Immature natural killer cell (primary cell): Measurements from ENCODE around the gene PTDSS2. TPM values are rescaled to one million over a fixed set of nuclear protein-coding genes. Genes with fewer than 3 reads are reported as not detected.
"Not testable (repeated sequence)": the region's sequence is repeated elsewhere in the genome, so short reads cannot be mapped to it uniquely, and the experiment has no call there.

ENCODE experiments used
- DNase-seq, 3 donors: peaks; one replicate each; pipeline ENCODE4 v3.0.0; 2022; ENCODE audit warnings: mixed read lengths in 1 of 3
- H3K27ac Mint-ChIP-seq, 6 donors: one replicate each; pipeline ENCODE4 v1.8.0; 2020; ENCODE audit warnings: mixed read lengths in 6 of 6, mild to moderate bottlenecking in 5 of 6, inconsistent platforms in 4 of 6, moderate library complexity in 3 of 6
- H3K27me3 Mint-ChIP-seq, 3 donors: one replicate each; pipeline ENCODE4 v1.8.0; 2020 to 2021; ENCODE audit warnings: low read depth in 3 of 3, mild to moderate bottlenecking in 3 of 3, mixed read lengths in 3 of 3, moderate library complexity in 3 of 3, inconsistent platforms in 1 of 3
- H3K36me3 Mint-ChIP-seq, 3 donors: one replicate each; pipeline ENCODE4 v1.8.0; 2020; ENCODE audit warnings: mixed read lengths in 3 of 3, inconsistent platforms in 2 of 3, mild to moderate bottlenecking in 2 of 3
- H3K4me1 Mint-ChIP-seq, 2 donors: one replicate each; pipeline ENCODE4 v1.8.0; 2020; ENCODE audit warnings: inconsistent platforms in 2 of 2, mild to moderate bottlenecking in 2 of 2, mixed read lengths in 2 of 2, moderate library complexity in 1 of 2
- H3K4me3 Mint-ChIP-seq, 5 donors: one replicate each; pipeline ENCODE4 v1.8.0; 2020; ENCODE audit warnings: mild to moderate bottlenecking in 5 of 5, mixed read lengths in 5 of 5, inconsistent platforms in 3 of 5, moderate library complexity in 3 of 5
- H3K9me3 Mint-ChIP-seq, 6 donors: one replicate each; pipeline ENCODE4 v1.8.0; 2020; ENCODE audit warnings: mild to moderate bottlenecking in 6 of 6, mixed read lengths in 6 of 6, inconsistent platforms in 4 of 6, moderate library complexity in 3 of 6
- polyA plus RNA-seq, 3 donors: library from polyadenylated mRNA; unstranded; fragments of 300-500 nt; fragmentation: Illumina TruSeq; gene quantifications; one replicate each; pipeline ENCODE4 v1.2.3, GENCODE V29; 2021

The PTDSS2 gene
- polyA plus RNA-seq, 3 donors from 2014 or later, result 11.5 to 17.3 (median 16.1) TPM

DNA sequence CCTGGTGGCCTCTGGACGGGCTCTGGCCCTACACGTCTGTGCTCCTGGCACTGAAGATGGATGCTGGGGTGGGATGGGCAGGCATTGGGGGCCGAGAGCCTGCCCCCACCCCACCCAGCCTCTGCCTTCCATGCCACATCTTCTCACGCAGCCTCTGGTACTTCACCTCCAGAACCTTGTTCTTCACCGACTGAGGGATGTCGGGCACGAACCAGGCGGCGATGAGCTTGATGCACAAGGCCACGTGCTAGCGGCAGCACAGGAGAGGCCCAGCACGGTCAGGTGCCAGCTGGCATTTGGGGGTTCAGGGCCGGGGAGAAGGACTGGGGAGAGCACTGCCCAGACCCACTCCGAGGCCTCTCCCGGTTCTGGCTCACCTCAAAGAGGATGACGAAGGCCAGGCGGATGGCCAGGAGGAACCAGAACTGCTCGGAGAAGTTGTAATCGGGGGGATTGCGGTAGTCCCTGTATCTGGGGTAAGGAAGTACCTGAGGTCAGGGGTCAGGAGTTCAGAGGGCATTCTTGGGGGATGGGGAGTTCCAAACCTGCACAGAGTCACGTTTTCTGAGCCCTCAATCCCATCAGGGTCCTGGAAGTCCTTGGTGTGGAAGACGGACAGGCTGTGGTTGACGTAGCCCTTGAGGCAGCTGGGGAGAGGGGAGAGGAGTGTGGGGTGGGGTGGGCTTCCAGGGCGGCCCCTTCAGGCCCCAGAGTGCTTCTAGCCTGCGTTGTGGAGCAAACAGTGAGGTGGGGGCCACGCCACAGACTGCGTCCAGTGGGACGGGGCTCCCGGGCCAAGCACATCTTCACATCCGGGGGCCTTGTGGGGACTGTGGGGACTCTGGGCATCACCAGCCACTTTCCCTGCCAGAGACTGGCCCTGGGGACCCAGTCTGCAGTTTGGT is 31.5 kb upstream of the PTDSS2 start:
- peaks cover 4 to 11% (median 8%) of the 10 kb centered on the region in 3 donors for H3K27me3 Mint-ChIP-seq

DNA sequence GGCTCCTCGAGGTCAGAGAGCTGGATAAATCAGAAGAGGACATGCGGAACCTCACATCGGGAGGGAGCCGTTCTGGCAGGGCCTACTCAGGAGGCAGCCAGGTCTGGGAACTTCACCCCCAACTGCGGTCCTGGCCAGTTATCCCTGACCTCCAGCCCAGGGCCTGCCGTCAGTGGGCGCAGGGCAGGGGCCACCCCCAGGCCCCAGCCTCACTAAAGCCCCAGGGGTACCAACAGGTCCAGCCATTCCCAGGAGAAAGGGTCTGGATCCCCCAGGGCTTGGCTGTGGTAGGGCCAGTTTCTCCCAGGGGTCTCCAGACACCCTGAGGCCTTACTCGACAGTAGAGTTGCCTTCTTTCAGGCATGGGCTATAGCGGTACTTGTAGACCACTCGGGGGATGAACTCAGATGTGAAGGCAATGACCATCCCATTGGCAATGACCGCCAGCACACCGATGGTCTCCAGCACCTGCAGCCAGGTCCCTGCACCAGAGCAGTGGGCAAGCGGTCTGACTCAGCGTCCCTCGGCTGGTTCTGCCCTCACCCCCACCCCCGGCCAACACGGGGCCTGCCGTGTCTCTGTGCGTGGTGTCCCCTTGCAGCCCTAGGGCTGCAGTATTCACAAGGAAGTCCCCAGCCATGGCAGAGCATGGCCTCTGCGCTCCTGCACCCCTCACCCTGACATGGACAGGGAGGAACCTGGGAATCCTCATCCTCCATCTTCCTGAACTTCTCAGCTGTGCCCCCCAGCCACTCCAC is 30.7 kb upstream of the PTDSS2 start:
- Mint-ChIP-seq H3K9me3 (peaks cover 0 to under 1% (median 0%) of the 10 kb centered on the region in 6 donors), H3K27ac (no peak overlapping the region), H3K4me1 (peaks cover 24 to 25% of the 10 kb centered on the region in 2 donors), H3K27me3 (peaks cover 4 to 9% (median 8%) of the 10 kb centered on the region in 3 donors), H3K4me3 (no peak overlapping the region), H3K36me3 (peaks cover 0 to 7% (median 5%) of the 10 kb centered on the region in 3 donors)
- no peak for DNase-seq

More for the DNA sequence above, 31.5 kb upstream of the PTDSS2 start:
- H3K4me1 Mint-ChIP-seq, result peaks cover 27% of the 10 kb centered on the region in 2 donors
- H3K9me3 Mint-ChIP-seq, result no peaks in the 10 kb centered on the region
- H3K27ac Mint-ChIP-seq, result no peak overlapping the region
- no peak for DNase-seq
- peaks cover 0 to 5% (median 5%) of the 10 kb centered on the region in 3 donors for H3K36me3 Mint-ChIP-seq
- H3K4me3 Mint-ChIP-seq, result peak overlapping the region in 4 of 5 donors; percentile 19 to 70 (median 44)

DNA sequence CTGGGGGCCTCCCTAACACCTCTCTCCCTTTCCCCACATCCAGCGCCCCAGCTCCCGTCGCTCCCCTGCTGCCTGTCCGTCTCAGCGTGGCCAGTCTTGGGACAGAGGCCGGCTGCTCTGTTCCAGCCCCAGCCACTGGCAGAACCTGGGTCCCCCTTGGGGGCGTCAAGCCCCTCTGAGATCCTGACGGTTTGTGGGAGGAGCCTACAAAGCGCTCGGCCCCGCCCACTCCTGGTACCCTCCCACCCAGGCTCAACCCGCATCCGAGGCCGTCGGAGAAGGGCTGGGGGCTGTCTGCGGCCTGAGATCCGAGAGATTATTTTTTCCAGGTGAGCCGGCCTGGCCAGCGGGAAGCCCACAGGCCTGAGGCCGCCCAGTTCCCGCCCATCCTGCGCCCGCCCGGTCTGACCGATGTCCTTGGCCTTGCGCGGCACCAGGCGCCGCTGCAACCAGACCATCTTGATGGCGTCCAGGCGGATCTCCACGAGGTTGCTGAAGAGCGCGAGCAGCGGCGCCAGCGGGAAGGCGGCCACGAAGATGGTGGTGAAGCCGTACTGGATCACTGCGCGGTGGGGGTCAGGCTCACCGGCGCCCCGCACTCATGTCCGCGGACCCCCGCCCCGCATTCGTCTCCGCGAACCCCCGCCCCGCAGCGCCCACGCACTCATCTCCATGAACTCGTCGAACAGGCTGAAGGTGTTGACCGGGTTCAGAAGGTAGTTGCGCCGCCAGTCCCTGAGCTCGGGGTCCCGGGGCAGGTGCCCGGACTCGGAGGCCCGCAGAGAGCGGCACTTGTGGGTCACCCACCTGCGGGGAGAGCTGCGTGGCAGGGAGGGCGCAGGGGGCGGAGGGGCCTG is 29.8 kb upstream of the PTDSS2 start:
- DNase-seq, result no peak
- Mint-ChIP-seq H3K36me3 (peaks cover 3 to 13% (median 6%) of the 10 kb centered on the region in 3 donors), H3K9me3 (peaks cover 0 to 5% (median 2%) of the 10 kb centered on the region in 6 donors)

DNA sequence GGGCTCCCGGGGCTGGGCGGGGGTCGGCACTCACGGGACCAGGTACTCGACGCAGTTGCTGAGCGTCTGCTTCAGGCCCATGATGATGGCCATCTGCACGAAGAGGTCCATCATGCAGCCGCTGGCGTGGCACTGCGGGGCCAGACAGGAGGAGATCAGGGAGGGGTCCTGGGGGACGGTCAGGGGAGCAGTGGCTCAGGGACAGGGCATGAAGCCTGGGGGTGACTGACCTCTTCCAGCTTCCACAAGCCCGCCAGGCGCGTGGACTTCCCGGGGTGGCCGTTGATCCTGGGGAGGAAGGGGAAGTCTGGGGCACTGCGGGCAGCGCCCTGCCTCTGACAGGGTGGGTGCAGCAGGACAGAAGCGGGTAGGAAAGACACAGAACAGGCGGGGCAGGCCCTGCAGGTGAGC is 29.2 kb upstream of the PTDSS2 start:
- no peak for DNase-seq
- H3K4me3 Mint-ChIP-seq, result no peak overlapping the region
- peaks cover 0 to 5% (median 3%) of the 10 kb centered on the region in 6 donors for H3K9me3 Mint-ChIP-seq

More for the DNA sequence above, 29.8 kb upstream of the PTDSS2 start:
- no peak overlapping the region for H3K4me3 Mint-ChIP-seq
- H3K4me1 Mint-ChIP-seq, result peaks cover 15 to 17% of the 10 kb centered on the region in 2 donors
- H3K27me3 Mint-ChIP-seq, result peaks cover 3 to 6% (median 4%) of the 10 kb centered on the region in 3 donors
- no peak overlapping the region for H3K27ac Mint-ChIP-seq

DNA sequence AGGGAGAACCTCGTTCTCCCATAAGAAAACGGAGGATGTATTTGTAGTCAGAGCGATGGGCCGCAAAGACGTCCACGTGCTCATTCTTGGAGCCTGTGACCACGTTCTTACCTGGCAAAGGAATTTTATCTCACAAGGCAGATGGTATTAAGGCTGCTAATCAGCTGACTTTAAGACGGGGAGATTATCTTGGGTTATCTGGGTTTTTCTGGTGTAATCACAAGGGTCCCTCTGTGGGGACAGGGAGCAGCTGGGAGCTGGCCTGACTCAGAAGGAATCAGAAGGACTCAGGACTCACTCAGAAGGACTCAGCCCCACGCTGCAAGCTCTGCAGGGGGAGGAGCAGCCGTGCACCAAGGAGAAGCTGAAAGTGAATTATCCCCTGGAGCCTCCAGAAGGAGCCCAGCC is 27.8 kb upstream of the PTDSS2 start:
- Mint-ChIP-seq H3K4me3 (no peak overlapping the region), H3K9me3 (peaks cover 0 to 5% (median 3%) of the 10 kb centered on the region in 6 donors), H3K27ac (no peak overlapping the region), H3K27me3 (peaks cover 3 to 4% (median 3%) of the 10 kb centered on the region in 3 donors), H3K4me1 (peaks cover 4 to 7% of the 10 kb centered on the region in 2 donors), H3K36me3 (peaks cover 3 to 15% (median 6%) of the 10 kb centered on the region in 3 donors)
- no peak for DNase-seq

More for the DNA sequence above, 29.2 kb upstream of the PTDSS2 start:
- Mint-ChIP-seq H3K27ac (no peak overlapping the region), H3K4me1 (peaks cover 9 to 11% of the 10 kb centered on the region in 2 donors), H3K36me3 (peaks cover 3 to 15% (median 6%) of the 10 kb centered on the region in 3 donors), H3K27me3 (peaks cover 3 to 4% (median 3%) of the 10 kb centered on the region in 3 donors)

DNA sequence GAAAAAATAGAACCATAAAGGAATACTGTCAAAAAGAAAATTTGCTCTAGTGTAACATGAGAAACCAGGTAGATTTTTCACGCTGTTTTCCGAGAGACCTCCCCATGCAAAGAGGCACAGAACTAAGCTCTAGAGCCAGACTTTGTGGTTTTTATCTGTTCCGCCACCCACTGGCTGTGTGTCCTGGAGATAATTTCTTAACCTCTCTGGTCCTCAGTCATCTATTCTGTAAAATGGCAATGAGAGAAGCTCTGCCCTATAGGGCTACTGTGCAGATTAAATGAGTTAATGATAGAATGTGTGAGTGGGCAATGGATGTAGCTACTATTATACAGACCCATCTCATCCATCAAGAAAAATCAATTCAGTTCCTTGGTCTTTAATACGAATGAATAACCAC is 25.8 kb upstream of the PTDSS2 start:
- Mint-ChIP-seq H3K27me3 (peaks cover 0 to 3% (median 1%) of the 10 kb centered on the region in 3 donors), H3K4me3 (no peak overlapping the region), H3K36me3 (peaks cover 3 to 15% (median 6%) of the 10 kb centered on the region in 3 donors), H3K27ac (no peak overlapping the region), H3K9me3 (peaks cover 0 to 5% (median 3%) of the 10 kb centered on the region in 6 donors), H3K4me1 (no peaks in the 10 kb centered on the region)
- no peak for DNase-seq

DNA sequence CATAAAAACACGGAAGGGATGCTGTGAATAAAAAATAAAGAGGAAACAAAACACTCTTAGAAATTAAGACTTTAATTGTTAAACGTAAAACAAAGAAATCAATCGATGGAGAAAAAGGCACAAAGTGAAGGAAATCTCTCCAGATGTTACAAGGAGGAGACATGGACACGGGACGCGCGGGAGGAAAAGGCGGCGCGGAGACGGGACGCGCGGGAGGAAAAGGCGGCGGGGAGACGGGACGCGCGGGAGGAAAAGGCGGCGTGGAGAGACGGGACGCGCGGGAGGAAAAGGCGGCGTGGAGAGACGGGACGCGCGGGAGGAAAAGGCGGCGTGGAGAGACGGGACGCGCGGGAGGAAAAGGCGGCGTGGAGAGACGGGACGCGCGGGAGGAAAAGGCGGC is 25.3 kb upstream of the PTDSS2 start:
- not testable (repeated sequence) for H3K27ac Mint-ChIP-seq, DNase-seq, H3K27me3 Mint-ChIP-seq, H3K4me3 Mint-ChIP-seq, H3K9me3 Mint-ChIP-seq, H3K4me1 Mint-ChIP-seq
- H3K36me3 Mint-ChIP-seq, result peaks cover 3 to 15% (median 6%) of the 10 kb centered on the region in 3 donors

DNA sequence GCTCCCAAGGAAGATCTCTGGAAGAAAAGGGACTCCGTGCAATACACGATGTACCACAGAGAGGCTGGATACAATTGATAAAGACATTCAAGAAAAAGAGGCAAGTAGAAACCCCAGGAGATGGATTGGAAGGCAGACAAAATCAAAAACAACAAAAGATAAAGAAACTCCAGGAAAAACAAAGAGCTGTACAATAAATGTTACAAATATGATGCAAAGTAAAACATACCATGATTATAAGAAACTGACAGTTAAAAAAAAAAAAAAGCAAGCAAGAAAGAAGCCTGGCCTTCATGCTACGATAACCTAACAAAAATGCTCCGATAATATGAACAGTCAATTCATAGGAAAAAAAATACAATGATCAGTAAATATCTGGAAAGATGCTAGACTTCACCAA is 24.8 kb upstream of the PTDSS2 start:
- Mint-ChIP-seq H3K36me3 (peaks cover 3 to 15% (median 6%) of the 10 kb centered on the region in 3 donors), H3K4me3 (no peak overlapping the region), H3K9me3 (peaks cover 0 to 5% (median 3%) of the 10 kb centered on the region in 6 donors), H3K27me3 (peaks cover 0 to 3% (median 1%) of the 10 kb centered on the region in 3 donors), H3K27ac (no peak overlapping the region), H3K4me1 (no peaks in the 10 kb centered on the region)
- no peak for DNase-seq

DNA sequence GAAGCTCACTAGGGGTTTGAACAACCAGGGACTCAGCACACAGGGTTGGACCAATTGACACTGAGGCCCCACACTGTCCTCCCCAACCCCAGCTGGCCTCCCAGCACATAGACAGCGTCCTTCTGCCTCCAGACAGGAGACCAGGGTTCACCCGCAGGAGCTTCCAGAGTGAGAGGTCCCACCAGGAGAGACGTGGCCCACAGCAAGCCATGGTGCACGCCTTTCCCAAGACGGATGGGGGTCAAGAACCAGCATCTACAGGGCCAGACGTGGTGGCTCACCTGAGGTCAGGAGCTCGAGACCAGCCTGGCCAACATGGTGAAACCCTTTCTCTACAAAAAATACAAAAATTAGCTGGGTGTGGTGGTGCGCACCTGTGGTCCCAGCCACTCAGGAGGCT is 23.2 kb upstream of the PTDSS2 start:
- H3K9me3 Mint-ChIP-seq, result peaks cover 0 to 5% (median 3%) of the 10 kb centered on the region in 6 donors
- H3K4me3 Mint-ChIP-seq, result no peak overlapping the region
- H3K4me1 Mint-ChIP-seq, result no peaks in the 10 kb centered on the region
- no peak for DNase-seq
- no peak overlapping the region for H3K27ac Mint-ChIP-seq
- H3K27me3 Mint-ChIP-seq, result peaks cover 0 to 3% (median 1%) of the 10 kb centered on the region in 3 donors
- H3K36me3 Mint-ChIP-seq, result peaks cover 3 to 15% (median 6%) of the 10 kb centered on the region in 3 donors

DNA sequence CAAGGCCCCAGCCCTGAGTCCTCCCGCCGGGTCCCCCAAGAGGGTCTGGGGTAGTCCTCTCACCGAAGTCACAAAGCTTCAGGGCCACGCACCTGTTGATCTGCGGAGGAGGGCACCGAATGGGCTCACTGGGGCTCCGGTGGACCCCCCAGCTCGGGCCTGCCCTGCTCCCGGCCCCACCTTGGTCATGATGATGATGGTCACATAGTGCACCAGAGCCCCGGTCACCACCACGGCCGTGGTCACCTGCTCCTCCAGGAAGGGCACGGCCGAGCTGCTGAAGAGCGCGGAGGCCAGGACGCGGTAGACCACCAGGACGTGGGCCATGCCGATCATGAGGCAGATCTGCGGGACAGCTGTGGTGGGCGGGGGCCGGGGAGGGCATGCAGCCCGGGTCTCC is 21.8 kb upstream of the PTDSS2 start:
- H3K4me1 Mint-ChIP-seq, result no peaks in the 10 kb centered on the region
- no peak overlapping the region for H3K27ac Mint-ChIP-seq
- no peak overlapping the region for H3K4me3 Mint-ChIP-seq
- DNase-seq, result no peak
- H3K9me3 Mint-ChIP-seq, result peaks cover 0 to 5% (median 3%) of the 10 kb centered on the region in 6 donors
- peaks cover 0 to 3% (median 1%) of the 10 kb centered on the region in 3 donors for H3K27me3 Mint-ChIP-seq
- H3K36me3 Mint-ChIP-seq, result peaks cover 3 to 10% (median 6%) of the 10 kb centered on the region in 3 donors

DNA sequence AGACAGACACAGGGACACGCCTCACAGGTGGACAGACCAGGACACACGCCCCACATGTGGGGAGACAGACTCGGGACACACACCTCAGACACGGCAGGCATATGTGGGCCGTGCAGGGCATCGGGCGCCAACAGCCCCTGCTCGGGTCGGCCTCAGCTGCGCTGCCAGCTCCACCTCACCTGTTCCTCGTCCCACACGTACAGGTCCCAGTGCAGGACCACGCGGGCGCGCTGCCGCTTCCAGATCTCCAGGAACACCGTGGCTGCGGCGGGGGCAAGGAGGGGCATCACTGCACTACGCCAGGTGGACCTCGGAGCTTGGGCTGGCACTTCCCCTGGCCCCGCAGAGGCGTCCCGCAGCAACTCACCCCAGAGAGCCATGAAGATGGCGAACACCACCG is 20.7 kb upstream of the PTDSS2 start:
- no peak for DNase-seq
- H3K27me3 Mint-ChIP-seq, result peaks cover 0 to 3% (median 1%) of the 10 kb centered on the region in 3 donors
- peaks cover 3 to 8% (median 4%) of the 10 kb centered on the region in 3 donors for H3K36me3 Mint-ChIP-seq
- no peak overlapping the region for H3K4me3 Mint-ChIP-seq
- H3K27ac Mint-ChIP-seq, result no peak overlapping the region
- H3K9me3 Mint-ChIP-seq, result peaks cover 0 to 4% (median 3%) of the 10 kb centered on the region in 6 donors
- H3K4me1 Mint-ChIP-seq, result no peaks in the 10 kb centered on the region

DNA sequence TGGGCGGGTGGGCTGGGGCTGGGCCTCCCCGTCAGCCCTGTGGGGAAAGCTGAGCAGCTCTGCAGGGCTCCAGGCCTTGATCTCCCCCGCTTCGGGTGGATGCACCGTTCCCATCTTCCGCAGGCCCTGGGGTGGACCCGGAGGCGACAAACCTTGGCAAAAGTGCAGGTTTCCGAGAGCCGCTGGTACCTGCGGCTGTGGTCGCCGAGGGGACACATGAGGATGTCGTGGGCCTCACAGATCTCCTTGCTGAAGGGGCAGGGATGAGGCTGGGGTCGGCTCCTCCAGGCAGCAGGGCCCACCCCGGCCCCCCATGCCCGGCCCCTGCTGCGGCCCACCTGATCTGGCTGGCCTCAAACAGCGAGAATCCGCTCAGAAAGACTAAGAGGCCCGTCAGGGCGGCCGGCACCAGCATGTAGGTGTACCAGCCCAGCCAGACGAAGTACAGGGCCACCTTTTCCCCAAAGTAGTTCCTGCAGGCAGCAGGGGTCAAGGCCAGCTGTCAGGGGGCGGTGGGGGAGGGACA is 20.1 kb upstream of the PTDSS2 start:
- peaks cover 0 to 4% (median 0%) of the 10 kb centered on the region in 3 donors for H3K36me3 Mint-ChIP-seq
- peaks cover 0 to 2% (median under 1%) of the 10 kb centered on the region in 6 donors for H3K9me3 Mint-ChIP-seq
- H3K27ac Mint-ChIP-seq, result no peak overlapping the region
- H3K4me1 Mint-ChIP-seq, result no peaks in the 10 kb centered on the region
- H3K27me3 Mint-ChIP-seq, result peaks cover 0 to 1% (median 0%) of the 10 kb centered on the region in 3 donors
- no peak overlapping the region for H3K4me3 Mint-ChIP-seq
- DNase-seq, result no peak

DNA sequence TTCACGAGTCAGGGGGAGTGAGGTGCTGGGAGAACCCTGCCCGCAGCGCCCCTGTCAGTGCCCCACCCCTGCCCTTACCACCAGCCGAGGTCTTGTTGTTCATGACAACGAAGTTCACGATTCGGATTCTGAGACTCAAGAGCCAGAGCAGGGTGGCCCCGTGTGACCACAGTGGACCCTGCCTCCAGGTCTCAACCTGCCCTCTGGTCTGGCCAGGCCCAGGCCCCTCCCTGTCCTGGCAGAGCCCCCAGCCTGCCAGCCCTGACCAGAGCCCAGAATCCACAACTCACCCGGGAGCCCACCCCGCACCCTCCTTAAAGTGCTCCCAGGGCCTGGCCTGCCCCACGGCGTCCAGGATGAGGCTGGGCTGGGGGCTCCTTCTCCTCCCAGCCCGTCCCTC is 18.2 kb upstream of the PTDSS2 start:
- no peak for DNase-seq
- Mint-ChIP-seq H3K27ac (no peak overlapping the region), H3K4me1 (no peaks in the 10 kb centered on the region), H3K9me3 (no peaks in the 10 kb centered on the region), H3K27me3 (peaks cover 1 to 3% (median 1%) of the 10 kb centered on the region in 3 donors), H3K36me3 (no peaks in the 10 kb centered on the region), H3K4me3 (no peak overlapping the region)
